Activated T-helper 1 cell treated with anti-CD3 and anti-CD28 coated beads, Interleukin-2, amount 50 U/mL, for 16 hours (primary cell): ENCODE results near the gene NDUFB11.
"Not testable (repeated sequence)": the region's sequence is repeated elsewhere in the genome, so short reads cannot be mapped to it uniquely, and the experiment has no call there.

Source experiments
- DNase-seq, 2 donors: peaks; one replicate each; pipeline ENCODE4 v3.0.0-alpha.2; 2020; ENCODE audit warnings: low read depth in 1 of 2, low spot score in 1 of 2

Gene NDUFB11

DNA sequence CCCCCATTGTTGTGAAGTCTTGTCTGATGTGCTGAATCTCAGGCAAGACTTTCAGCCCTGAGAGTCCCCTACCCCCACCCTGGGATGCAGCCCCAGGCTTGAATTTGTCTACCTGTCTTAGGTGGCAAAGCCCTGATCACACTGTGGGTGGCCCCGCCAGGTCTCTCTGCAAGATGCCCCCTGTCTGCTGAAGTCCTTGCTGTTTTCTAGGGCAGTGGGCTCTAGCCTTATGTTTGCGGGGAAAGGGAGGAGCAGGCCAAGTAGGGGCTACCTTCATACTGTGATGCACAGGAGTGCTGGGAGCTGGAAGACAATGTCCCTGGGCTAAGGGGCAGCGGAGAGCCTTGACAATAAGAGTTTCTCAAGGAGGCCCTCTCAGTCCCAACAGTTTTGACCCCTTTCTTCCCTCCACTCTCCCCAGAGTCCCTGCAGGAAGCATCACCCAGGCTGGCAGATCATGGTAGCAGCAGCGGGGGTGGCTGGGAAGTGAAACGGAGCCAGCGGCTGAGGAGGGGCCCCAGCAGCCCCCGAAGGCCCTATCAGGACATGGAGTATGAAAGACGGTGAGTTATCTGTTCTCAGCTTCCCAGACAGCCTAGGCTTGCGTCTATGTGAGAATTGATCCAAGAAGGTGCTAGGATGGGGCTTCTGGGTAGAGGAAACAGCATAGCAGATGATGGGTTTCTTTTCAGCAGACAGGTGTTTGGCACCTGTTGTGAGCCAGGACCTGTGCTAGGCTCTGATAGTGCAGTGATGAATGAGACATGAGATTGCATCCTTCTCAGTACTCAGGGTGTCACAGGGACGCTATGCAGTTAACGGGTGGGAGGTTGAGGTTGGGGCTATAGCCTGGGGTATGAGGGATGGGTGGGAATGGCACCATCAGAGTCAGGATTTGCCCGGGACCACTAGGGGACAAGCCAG is 2.7 kb upstream of the NDUFB11 start:
- no peak for DNase-seq

DNA sequence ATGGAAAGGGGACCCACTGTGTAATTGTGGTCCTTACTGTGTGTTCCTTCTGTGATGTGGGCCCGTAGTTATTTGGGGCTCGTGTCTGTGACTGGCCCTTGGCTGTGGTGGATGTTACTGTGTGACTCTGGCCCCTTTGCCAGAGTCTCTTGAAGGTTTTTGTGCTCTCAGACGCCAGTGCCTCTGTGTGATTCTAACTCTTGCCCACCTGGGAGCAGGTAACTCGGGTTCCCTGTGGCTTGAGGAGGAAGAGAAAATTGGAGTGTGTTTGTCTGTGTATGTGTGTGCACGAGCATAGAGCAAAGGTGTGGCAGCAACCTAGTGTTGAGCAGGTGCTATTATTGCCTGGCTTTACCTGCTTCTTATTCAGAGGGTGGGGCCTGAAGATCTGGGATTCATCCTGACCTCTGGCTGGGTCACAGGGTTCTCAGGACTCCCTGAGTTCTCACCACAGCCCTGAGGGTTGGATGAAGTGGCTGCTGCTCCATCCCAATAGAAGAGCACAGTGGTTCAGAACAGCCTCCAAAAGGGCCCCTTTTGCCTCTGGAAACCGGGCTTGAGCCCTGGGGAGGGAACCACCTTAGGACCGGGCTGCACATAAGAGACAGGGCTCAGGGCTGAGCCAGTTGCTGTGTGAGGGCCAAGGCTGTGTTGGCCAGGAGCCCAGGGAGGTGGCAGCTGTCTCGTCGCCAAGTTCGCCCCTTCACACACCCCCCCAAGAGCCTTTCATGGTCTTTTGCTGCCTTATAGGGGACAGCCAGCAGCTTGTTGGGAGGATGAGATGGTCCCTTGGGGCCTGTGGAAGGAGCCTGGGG is 1.8 kb upstream of the NDUFB11 start:
- DNase-seq: no peak

DNA sequence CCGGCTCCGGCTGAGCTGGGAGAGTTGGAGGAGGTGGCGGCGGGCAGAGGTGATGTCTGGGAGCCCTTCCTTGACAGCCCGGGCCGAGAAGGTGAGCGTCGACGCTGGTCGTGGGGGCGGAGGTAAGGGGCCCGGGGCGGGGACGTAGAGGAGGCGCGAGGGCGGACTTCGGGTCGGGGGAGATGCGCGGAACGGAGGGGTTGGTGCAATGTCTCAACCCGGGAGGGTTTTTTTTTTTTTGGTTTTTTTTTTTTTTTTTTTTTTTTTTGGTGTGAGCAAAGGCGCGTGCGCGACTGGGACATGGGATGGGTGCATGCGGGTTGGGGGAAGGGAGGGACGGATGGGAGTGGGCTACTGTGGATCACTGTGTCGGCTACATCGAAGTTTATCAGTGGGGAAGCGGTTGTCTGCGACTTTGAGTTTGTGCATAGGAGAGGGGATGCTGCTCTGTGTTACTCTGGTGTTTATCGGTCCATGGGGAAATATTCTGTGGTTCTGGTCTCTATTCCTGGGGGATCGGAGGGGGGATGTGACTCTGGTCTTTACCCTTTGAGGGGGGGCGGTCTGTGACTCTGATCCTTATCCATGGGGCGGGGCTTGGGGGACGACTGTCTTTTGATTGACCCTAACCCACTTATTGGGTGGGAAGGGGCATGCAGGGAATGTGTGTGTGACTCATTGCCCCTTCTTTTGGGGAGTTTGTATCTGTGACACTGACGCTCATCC is 1.1 kb upstream of the NDUFB11 start:
- DNase-seq: no peak

DNA sequence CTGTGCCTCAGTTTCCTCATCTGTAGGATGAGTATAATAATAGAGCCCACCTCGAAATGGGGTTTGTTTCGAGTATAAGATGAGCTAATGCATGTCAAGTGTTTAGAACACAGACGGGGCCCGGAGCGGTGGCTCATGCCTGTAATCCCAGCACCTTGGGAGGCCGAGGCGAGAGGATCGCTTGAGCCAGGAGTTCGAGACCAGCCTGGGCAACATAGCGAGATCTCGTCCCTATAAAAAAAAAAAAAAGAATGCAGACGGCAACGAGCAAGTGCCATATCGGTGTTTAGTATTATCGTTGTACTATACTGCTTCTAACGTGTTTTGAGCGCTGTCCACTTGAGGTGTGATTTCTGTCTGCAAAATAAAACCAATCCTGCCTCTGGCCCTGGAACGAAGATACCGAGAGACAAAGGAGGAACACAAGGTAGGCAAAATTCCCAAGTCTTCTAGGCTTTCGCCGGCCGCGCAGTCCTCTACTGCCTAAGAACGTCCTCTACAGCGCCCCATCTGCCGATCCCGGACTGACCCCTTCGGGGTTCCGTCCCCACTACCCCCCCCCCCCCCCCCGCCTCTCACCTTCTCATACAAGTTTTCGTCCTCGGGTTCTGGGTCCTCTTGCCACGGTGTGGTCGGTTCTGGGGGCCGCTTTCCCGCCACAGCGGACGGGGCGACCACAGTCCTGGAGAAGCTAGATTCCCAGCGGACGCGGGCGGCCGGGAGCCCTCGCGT is 442 bp downstream of the NDUFB11 start:
- DNase-seq: no peak

DNA sequence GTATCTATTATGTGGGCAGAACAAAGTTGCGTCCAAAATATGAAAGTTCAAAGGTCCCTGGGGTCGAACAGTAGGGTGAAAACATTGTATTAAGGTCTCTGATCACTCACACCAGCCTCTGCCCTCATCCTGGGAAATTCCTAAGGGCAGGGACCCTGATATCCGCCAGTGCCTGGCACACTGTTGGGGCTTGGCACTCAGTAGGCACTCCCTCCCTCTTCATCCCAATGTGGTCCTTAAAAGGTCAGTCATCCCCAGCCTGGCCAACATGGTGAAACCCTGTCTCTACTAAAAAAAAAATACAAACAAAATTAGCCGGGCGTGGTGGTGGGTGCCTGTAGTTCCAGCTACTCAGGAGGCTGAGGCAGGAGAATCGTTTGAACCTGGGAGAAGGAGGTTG is 6.3 kb downstream of the NDUFB11 start:
- no peak for DNase-seq

DNA sequence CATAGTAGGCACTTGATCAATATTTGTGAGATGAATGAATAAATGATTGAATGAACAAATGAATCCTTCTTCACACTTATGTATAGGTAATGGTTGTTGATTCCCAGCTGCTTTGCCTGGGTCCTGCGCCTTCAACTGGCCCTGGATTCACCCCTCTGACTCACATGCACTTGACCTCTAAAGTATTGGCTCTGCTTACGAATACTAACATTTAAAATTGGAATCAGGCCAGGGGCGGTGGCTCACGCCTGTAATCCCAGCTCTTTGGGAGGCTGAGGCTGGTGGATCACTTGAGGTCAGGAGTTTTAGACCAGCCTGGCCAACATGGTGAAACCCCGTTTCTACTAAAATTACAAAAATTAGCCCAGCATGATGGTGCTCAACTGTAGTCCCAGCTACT is 8.9 kb downstream of the NDUFB11 start:
- not testable (repeated sequence) for DNase-seq

DNA sequence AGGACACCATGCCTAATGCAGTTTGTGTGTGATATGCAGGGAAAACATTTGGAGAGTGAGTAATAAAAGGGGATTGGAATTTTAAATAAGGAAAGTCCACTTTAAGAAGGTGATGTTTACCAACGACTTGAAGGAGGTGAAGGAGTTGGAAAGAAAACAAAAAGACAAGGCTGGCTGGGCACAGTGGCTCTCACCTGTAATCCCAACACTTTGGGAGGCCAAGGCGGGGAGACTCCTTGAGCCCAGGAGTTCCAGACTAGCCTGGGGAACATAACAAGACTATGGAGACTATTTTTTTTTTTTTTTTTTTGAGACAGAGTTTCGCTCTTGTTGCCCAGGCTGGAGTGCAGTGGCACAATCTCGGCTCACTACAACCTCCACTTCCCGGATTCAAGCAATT is 11.0 kb downstream of the NDUFB11 start:
- DNase-seq: no peak

DNA sequence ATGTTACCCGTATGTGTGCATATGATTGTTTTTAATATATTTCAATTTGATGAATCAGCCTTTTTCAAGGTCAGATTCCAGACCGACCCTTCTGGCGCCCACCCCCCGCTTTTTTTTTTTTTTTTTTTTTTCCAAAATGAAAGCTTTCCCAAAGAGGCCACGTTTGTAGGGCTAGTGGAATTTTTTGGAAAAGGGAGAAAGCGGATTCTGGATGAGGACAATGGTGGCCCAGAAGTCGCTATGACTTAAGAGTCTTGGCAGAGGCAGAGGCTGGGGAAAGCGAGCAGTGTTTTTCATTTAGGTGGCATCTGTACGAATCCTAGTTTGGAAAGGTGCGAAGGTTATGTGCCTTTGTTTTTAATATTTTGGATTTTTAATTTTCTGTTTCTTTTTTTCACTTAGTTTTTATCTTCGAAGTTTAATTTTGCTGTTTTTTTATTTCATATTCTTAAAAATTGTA is 14.6 kb downstream of the NDUFB11 start:
- no peak for DNase-seq

DNA sequence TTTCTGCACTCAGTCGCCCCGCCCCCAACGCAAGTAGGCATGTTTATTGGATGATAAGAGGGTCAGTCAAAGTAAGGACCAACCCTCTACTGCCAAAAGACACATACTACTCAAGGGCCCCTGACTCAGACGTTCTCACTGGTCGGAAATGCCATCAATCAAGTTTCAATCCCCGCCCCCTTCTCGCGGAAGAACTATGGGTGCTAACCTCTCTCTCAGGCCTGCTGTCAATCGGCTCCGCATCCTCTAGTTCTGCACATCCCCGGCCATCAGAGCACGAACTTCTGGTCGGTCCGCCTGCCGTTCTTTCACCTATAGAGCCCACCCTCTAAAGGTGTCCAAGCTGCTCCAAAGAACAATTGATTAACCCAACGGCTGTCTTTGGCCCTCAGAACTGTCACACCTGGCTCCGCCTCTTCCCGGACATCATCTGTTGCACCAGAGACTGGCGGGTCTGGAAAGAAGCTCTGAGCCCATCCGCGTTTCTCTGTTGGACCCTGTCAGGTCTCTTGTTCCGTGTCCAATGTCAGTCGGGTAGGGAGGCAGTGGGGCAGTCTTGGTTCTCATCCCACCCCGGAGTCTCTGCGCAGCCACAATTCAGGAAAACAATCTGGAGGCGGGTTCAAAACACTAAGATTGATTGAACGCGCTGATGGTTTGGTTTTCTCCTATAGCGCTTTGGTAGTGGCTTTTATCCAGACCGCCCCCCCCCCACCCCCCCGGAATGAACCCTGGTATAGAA is 15.2 kb downstream of the NDUFB11 start:
- peak; percentile 63 to 75 for DNase-seq

DNA sequence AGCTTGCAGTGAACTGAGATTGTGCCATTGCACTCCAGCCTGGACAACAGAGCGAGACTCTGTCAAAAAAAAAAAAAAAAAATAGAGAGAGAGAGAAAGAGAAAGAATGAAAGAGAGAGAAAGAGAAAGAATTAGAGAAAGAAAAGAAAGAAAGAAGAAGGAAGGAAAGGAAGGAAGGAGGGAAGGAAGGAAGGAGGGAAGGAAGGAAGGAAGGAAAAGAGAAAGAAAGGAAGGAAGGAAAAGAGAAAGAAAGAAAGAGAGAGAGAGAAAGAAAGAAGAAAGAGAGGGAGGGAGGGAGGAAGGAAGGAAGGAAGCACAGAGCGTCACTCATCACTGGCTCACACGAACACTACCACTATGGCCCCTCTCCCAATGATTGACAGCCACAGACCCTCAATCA is 20.0 kb downstream of the NDUFB11 start:
- DNase-seq: not testable (repeated sequence)

DNA sequence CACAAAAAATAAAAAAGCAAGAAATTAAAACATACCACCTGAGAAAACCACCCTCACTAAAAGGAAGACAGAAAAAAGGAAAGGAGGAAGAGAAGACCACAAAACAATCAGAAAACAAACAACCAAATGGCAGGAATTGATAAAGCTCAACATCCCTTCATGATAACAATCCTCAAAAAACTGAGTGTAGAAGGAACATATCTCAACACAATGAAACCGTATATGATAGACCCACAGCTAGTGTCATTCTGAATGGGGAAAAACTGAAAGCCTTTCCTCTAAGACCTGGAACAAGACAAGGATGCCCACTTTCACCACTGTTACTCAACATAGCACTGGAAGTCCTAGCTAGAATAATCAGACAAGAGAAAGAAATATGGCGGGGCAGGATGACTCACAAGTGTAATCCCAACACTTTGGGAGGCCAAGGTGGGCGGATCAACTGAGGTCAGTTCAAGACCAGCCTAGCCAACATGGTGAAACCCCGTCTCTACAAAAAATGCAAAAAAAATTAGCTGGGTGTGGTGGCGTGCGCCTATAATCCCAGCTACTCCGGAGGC is 27.9 kb downstream of the NDUFB11 start:
- not testable (repeated sequence) for DNase-seq

DNA sequence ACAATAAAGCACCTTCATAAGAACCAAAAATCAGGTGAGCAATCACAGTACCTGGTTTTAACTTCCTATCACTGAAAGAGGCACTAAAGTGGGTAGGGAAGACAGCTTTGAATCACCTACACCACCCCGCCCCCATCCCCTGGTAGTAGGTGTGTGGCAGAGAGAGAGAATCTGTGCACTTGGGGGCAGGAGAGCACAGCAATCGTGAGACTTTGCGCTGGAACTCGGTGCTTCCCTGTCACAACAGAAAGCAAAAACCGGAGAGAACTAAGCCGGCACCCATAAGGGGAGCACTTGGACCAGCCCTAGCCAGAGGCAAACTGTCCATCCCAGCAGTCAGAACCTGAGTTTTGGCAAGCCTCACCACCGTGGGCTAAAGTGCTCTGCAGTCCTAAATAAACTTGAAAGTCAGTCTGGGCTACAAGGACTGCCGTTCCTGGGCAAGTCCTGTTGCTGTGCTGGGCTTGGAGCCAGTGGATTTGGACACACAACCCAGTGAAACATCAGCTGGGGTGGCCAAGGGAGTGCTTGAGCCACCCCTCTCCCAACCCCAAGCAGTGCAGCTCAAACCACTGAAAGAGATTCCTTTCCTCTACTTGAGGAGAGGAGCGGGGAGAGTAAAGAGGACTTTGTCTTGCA is 32.1 kb downstream of the NDUFB11 start:
- no peak for DNase-seq

DNA sequence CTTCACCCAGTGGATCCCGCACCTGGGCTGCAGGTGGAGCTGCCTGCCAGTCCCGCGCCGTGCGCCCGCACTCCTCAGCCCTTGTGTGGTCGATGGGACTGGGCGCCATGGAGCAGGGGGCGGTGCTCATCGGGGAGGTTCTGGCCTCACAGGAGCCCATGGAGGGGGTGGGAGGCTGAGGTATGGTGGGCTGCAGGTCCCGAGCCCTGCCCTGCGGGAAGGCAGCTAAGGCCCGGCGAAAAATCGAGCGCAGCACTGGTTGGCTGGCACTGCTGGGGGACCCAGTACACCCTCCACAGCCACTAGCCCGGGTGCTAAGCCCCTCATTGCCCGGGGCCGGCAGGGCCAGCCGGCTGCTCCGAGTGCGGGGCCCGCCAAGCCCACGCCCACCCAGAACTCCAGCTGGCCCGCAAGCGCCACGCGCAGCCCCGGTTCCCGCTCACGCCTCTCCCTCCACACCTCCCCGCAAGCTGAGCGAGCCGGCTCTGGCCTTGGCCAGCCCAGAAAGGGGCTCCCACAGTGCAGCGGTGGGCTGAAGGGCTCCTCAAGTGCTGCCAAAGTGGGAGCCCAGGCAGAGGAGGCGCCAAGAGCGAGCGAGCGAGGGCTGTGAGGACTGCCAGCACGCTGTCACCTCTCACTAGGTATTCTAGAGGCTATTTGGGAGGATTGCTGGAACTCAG is 33.4 kb downstream of the NDUFB11 start:
- not testable (repeated sequence) for DNase-seq

DNA sequence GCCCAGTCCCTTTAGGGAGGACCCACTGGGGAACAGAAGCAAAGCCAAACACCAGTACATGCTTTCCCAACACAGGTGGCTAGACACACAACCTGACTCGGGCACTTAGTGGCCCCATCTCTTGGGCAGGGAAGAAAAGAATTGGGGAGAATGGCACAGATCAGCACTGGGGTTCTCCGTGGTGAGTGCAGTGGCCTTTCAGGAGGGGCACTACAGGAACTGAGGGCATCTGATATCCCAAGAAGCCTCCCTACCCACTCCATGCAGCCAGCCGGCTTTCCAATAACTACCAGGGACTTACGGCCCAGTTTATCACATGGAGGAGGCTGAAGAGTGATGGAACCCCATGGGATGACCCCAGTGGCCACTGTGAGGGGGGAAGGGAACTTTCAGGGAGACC is 43.3 kb downstream of the NDUFB11 start:
- DNase-seq: no peak

DNA sequence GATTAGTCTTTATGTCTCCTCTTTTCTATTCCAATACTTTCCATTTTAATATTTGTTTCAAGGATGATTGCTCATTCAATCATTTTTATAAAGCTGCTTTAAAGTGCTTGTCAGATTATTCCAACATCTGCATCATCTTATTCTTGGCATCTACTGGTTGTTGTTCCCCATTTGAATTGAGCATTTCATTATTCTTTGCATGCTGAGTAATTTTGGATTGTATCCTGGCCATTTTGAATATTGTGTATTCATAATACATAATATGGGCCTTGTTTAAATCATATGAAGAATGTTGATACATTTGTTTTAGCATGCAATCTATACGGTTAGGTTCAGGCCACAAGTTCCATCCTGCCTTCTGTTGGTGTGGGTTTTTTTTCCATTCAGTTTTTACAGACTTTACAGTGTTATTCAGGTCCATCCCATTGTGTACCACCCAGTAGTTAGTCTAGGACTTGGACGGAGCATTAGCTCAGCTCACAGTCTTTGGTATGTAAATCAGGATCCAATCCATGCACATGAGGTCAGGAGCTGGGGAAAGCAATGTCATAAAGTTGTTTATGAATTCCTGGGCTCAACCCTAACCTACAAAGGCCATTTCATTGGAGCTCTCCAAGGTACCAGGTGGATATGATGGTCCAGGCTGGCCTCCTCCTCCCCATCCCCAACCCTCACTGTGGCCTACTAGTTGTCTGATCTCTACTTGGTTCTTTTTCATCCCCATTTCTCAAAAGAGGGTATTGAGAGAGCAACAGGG is 46.0 kb downstream of the NDUFB11 start:
- DNase-seq: no peak

DNA sequence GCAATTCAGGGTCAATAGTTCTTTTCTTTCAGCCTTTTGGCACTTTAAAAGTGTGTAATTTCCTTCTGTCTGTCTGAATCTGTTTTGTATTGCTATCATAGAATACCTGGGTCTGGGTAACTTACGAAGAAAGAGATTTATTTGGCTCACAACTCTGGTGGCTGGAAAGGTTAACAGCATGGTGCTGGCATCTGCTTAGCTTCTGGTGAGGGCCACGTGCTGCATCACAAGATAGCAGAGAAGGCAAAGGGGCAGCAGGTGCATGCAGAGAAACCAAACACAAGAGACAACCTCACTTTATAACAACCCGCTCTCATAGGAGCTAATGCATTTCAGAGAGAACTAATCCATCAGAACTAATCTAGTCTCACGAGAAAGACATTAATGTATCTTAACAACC is 47.5 kb downstream of the NDUFB11 start:
- DNase-seq: no peak

DNA sequence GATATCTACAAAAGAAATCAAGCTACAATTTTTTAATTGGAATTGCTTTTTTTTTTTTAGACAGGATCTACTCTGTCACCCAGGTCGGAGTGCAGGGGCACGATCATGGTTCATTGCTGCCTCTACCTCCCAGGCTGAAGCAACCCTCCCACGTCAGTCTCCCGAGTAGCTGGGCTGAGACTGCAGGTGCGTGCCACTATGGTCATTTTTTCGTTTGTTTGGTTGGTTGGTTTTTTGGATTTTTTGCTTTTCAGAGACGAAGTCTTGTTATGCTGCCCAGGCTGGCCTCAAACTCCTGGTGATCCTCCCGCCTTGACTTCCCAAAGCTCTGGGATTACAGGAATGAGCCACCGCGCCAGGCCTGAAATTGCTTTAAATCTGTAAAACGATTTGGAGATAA is 50.6 kb downstream of the NDUFB11 start:
- no peak for DNase-seq

DNA sequence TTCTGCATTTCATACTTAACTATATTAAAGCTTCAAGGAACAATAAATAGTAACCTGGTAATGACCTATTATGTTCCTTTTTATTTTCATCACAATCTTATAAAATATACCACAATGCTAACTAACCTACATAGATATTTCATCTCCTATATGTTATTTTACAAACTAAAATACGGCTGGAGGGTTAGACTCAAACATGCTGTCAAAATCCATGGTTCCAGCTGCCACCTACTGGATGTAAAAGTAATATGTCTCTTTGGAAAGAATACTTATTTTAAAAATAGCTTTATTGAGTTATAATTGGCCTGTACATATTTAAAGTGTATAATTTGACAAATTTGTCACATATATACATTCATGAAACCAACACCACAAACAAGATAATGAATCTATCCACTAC is 51.3 kb downstream of the NDUFB11 start:
- no peak for DNase-seq
